Calu3 (cell line): Measurements from ENCODE around the gene SIM1. TPM values are rescaled to one million over a fixed set of nuclear protein-coding genes. Genes with fewer than 3 reads are reported as not detected.
"Not testable (repeated sequence)": the region's sequence is repeated elsewhere in the genome, so short reads cannot be mapped to it uniquely, and the experiment has no call there.

Experiments used
- BruUV-seq: library from RNA; stranded (reverse); fragments of 400-500 nt; replicated peaks from 2 replicates; lab custom pipeline; 2021; lab: Mats Ljungman, UMichigan
- CTCF ChIA-PET: fragments of 300-600 bp; sonication (Branson Sonifier 250); formaldehyde crosslinking; loops from one replicate; lab custom pipeline; 2022; ENCODE audit warnings: antibody characterized with exemption; lab: Charles Lee
- DNase-seq: peaks from one replicate; pipeline ENCODE4 v3.0.0; 2022
- H3K27ac Mint-ChIP-seq: one replicate; pipeline ENCODE4 v1.8.0; 2022; ENCODE audit warnings: mixed read lengths; ENCODE audit not compliant: unreplicated experiment
- H3K27me3 Mint-ChIP-seq: one replicate; pipeline ENCODE4 v1.8.0; 2022; ENCODE audit warnings: mixed read lengths; ENCODE audit not compliant: unreplicated experiment
- H3K36me3 Mint-ChIP-seq: one replicate; pipeline ENCODE4 v1.8.0; 2022; ENCODE audit warnings: mild to moderate bottlenecking, moderate library complexity, mixed read lengths; ENCODE audit not compliant: insufficient read depth, unreplicated experiment
- H3K4me1 Mint-ChIP-seq: one replicate; pipeline ENCODE4 v1.8.0; 2022; ENCODE audit warnings: mild to moderate bottlenecking, low read depth, mixed read lengths; ENCODE audit not compliant: unreplicated experiment
- H3K4me3 Mint-ChIP-seq: one replicate; pipeline ENCODE4 v1.8.0; 2022; ENCODE audit warnings: mild to moderate bottlenecking, low read depth, moderate library complexity, mixed read lengths; ENCODE audit not compliant: unreplicated experiment
- H3K9me3 Mint-ChIP-seq: one replicate; pipeline ENCODE4 v1.8.0; 2022; ENCODE audit warnings: low read depth, mixed read lengths; ENCODE audit not compliant: unreplicated experiment
- intact Hi-C: fragments of 100-400 bp; cut with micrococcal nuclease; formaldehyde crosslinking; loops from one replicate; pipeline ENCODE4 v1.10.0; 2022; ENCODE audit not compliant: unreplicated experiment
- total RNA-seq: library from RNA; stranded (reverse); gene quantifications from 2 replicates; pipeline ENCODE4 v1.2.3, GENCODE V29; 2022
- TF ChIP-seq, protein P1 (sequence below): fragments of 200-600 bp; IDR thresholded peaks from one replicate; pipeline ENCODE4 v1.8.0; 2022; ENCODE audit warnings: antibody characterized with exemption; ENCODE audit not compliant: unreplicated experiment

The SIM1 gene
- total RNA-seq, 1 experiment from 2014 or later, result not detected

DNA sequence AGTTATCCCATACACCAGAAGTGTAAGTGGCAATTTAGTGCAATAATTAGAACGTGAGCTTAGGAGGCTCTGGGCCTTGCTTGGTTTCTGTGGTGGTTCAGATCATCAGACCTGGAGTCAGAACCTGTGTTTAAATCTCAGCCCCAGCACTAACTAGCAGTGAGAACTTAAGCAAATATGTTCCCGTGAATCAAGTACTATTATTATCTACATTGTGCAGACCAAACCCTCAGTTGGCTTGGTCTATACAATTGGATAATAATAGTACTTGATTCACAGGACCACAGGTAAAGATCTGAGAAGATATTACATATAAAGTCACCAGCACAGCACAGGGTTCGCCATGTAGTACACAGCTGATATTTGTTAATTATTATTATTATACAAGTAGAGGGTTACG is 93.1 kb downstream of the SIM1 start:
- CTCF ChIA-PET, result no interaction called here
- no peaks in the 10 kb centered on the region for H3K27me3 Mint-ChIP-seq
- TF ChIP-seq, protein P1, sequence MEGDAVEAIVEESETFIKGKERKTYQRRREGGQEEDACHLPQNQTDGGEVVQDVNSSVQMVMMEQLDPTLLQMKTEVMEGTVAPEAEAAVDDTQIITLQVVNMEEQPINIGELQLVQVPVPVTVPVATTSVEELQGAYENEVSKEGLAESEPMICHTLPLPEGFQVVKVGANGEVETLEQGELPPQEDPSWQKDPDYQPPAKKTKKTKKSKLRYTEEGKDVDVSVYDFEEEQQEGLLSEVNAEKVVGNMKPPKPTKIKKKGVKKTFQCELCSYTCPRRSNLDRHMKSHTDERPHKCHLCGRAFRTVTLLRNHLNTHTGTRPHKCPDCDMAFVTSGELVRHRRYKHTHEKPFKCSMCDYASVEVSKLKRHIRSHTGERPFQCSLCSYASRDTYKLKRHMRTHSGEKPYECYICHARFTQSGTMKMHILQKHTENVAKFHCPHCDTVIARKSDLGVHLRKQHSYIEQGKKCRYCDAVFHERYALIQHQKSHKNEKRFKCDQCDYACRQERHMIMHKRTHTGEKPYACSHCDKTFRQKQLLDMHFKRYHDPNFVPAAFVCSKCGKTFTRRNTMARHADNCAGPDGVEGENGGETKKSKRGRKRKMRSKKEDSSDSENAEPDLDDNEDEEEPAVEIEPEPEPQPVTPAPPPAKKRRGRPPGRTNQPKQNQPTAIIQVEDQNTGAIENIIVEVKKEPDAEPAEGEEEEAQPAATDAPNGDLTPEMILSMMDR, result no peak
- DNase-seq, result no peak
- H3K27ac Mint-ChIP-seq, result no peak overlapping the region
- intact Hi-C loops, result no loop called here
- H3K36me3 Mint-ChIP-seq, result no peaks in the 10 kb centered on the region
- no TSS peak for BruUV-seq
- H3K4me1 Mint-ChIP-seq, result peaks cover 2% of the 10 kb centered on the region
- no peak overlapping the region for H3K4me3 Mint-ChIP-seq
- no peaks in the 10 kb centered on the region for H3K9me3 Mint-ChIP-seq

DNA sequence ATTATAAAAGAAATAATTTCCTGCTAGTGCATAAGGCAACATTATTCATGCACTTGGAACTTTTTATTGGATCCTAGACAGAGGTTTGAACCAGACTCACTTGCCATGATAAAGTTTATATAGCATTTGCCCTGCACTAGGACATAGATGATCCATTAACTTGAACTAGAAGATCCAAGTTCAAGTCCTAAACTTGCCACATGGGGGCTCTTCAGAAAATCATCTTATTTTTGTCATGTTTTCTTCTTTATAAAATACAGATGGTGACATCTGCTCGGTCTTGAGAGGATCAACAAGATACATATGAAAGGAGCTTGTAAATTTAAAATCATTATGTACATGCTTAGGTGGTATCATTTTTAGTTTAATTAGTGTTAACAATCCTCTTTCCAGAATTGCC is 94.5 kb downstream of the SIM1 start:
- CTCF ChIA-PET, result no interaction called here
- H3K4me3 Mint-ChIP-seq, result no peak overlapping the region
- H3K9me3 Mint-ChIP-seq, result peaks cover 3% of the 10 kb centered on the region

DNA sequence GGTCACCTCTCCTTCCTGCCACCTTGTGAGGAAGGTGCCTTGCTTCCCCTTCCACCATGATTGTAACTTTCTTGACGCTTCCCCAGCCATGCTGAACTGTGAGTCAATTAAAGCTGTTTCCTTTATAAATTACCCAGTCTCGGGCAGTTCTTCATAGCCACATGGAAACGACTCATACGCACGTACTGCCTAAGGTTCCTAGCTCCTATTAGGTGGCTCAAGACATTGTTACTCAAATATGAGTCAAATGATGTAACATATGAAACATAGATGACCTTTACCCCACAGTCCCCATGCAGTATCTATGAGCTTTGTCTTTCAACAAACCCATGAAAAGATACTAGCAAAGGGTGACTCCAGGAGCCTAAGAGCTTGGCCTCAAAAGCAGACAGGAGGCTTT is 98.3 kb downstream of the SIM1 start:
- no peak for DNase-seq
- Mint-ChIP-seq H3K4me1 (peaks cover 8% of the 10 kb centered on the region), H3K4me3 (no peak overlapping the region), H3K27ac (peak overlapping the region; percentile 14), H3K36me3 (no peaks in the 10 kb centered on the region), H3K27me3 (no peaks in the 10 kb centered on the region), H3K9me3 (peaks cover 3% of the 10 kb centered on the region)
- intact Hi-C loops, result no loop called here
- TF ChIP-seq, protein P1, result no peak
- CTCF ChIA-PET, result no interaction called here
- BruUV-seq, result no TSS peak

More for the DNA sequence above, 94.5 kb downstream of the SIM1 start:
- BruUV-seq, result no TSS peak
- no peak overlapping the region for H3K27ac Mint-ChIP-seq
- peaks cover 8% of the 10 kb centered on the region for H3K4me1 Mint-ChIP-seq
- no peaks in the 10 kb centered on the region for H3K36me3 Mint-ChIP-seq
- TF ChIP-seq, protein P1, result peak; percentile 29
- intact Hi-C loops, result no loop called here
- DNase-seq, result no peak
- no peaks in the 10 kb centered on the region for H3K27me3 Mint-ChIP-seq

DNA sequence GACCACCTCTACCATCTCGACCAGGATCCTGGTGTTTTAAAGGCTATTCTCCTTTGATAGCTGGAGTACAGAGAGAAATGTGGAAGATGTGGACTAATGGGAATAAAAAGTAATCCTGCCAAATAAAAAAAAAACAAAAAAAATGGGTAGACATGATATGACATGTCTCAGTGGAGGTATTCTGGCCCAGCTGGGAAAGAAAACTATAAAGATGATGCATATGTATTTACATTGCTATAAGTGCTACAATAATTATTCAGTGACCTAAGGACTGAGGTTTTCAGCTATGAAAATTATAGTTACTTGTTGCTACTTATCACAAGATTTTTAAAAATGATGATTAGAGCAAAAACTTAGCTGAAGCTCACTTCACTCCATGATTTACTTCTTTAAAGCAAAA is 101.1 kb downstream of the SIM1 start:
- no peak overlapping the region for H3K4me3 Mint-ChIP-seq
- CTCF ChIA-PET, result no interaction called here
- no peaks in the 10 kb centered on the region for H3K36me3 Mint-ChIP-seq
- peaks cover 8% of the 10 kb centered on the region for H3K4me1 Mint-ChIP-seq
- no peak for DNase-seq
- H3K27me3 Mint-ChIP-seq, result no peaks in the 10 kb centered on the region
- TF ChIP-seq, protein P1, result no peak
- BruUV-seq, result no TSS peak
- no peak overlapping the region for H3K27ac Mint-ChIP-seq
- intact Hi-C loops, result no loop called here
- peaks cover 3% of the 10 kb centered on the region for H3K9me3 Mint-ChIP-seq

DNA sequence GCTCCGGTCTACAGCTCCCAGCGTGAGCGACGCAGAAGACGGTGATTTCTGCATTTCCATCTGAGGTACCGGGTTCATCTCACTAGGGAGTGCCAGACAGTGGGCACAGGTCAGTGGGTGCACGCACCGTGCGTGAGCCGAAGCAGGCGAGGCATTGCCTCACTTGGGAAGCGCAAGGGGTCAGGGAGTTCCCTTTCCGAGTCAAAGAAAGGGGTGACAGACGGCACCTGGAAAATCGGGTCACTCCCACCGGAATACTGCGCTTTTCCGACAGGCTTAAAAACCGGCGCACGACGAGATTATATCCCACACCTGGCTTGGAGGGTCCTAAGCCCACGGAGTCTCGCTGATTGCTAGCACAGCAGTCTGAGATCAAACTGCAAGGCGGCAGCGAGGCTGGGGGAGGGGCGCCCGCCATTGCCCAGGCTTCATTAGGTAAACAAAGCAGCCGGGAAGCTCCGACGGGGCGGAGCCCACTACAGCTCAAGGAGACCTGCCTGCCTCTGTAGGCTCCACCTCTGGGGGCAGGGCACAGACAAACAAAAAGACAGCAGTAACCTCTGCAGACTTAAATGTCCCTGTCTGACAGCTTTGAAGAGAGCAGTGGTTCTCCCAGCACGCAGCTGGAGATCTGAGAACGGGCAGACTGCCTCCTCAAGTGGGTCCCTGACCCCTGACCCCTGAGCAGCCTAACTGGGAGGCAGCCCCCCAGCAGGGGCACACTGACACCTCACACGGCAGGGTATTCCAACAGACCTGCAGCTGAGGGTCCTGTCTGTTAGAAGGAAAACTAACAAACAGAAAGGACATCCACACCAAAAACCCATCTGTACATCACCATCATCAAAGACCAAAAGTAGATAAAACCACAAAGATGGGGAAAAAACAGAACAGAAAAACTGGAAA is 109.7 kb downstream of the SIM1 start:
- H3K27ac Mint-ChIP-seq, H3K36me3 Mint-ChIP-seq, BruUV-seq, H3K4me1 Mint-ChIP-seq, H3K27me3 Mint-ChIP-seq, intact Hi-C loops, DNase-seq, H3K9me3 Mint-ChIP-seq, CTCF ChIA-PET, H3K4me3 Mint-ChIP-seq: not testable (repeated sequence)
